ENCODE results near the gene EXOC5.
"Not testable (repeated sequence)": the region's sequence is repeated elsewhere in the genome, so short reads cannot be mapped to it uniquely, and the experiment has no call there.

DNA sequence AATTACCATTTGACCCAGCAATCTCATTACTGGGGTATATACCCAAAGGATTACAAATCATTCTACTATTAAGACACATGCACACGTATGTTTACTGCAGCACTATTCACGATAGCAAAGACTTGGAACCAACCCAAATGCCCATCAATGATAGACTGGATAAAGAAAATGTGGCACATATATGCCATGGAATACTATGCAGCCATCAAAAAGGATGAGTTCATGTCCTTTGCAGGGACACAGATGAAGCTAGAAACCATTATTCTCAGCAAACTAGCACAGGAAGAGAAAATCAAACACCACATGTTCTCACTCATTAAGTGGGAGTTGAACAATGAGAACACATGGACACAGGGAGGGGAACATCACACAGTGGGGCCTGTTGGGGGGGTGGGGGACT is 40.4 kb downstream of the EXOC5 start:
- TF ChIP-seq CTCF (IDR thresholded peaks at IDR 0.05; ENCODE audit: poor library complexity, severe bottlenecking); RAD21 (conservative IDR thresholded peaks at IDR 0.05); TAF1 (IDR thresholded peaks at IDR 0.05; ENCODE audit: low read depth); EZH2 (IDR thresholded peaks at IDR 0.05; ENCODE audit: borderline replicate concordance, insufficient read depth, low read length, poor library complexity, severe bottlenecking); POLR2AphosphoS5 (IDR thresholded peaks at IDR 0.05); REST (IDR thresholded peaks at IDR 0.05; ENCODE audit: borderline replicate concordance); SMC3 (conservative IDR thresholded peaks at IDR 0.05; ENCODE audit: poor library complexity); EP300 (conservative IDR thresholded peaks at IDR 0.05; ENCODE audit: poor library complexity, severe bottlenecking); MXI1 (conservative IDR thresholded peaks at IDR 0.05; ENCODE audit: poor library complexity, severe bottlenecking): not testable (repeated sequence)
